Calu3 (cell line): ENCODE results near the gene MRPL54. TPM values are rescaled to one million over a fixed set of nuclear protein-coding genes. Genes with fewer than 3 reads are reported as not detected.
"Not testable (repeated sequence)": the region's sequence is repeated elsewhere in the genome, so short reads cannot be mapped to it uniquely, and the experiment has no call there.

Experiments
- BruUV-seq: library from RNA; stranded (reverse); fragments of 400-500 nt; replicated peaks from 2 replicates; lab custom pipeline; 2021; lab: Mats Ljungman, UMichigan
- CTCF ChIA-PET: fragments of 300-600 bp; sonication (Branson Sonifier 250); formaldehyde crosslinking; loops from one replicate; lab custom pipeline; 2022; ENCODE audit warnings: antibody characterized with exemption; lab: Charles Lee
- DNase-seq: peaks from one replicate; pipeline ENCODE4 v3.0.0; 2022
- H3K27ac Mint-ChIP-seq: one replicate; pipeline ENCODE4 v1.8.0; 2022; ENCODE audit warnings: mixed read lengths; ENCODE audit not compliant: unreplicated experiment
- H3K27me3 Mint-ChIP-seq: one replicate; pipeline ENCODE4 v1.8.0; 2022; ENCODE audit warnings: mixed read lengths; ENCODE audit not compliant: unreplicated experiment
- H3K36me3 Mint-ChIP-seq: one replicate; pipeline ENCODE4 v1.8.0; 2022; ENCODE audit warnings: mild to moderate bottlenecking, moderate library complexity, mixed read lengths; ENCODE audit not compliant: insufficient read depth, unreplicated experiment
- H3K4me1 Mint-ChIP-seq: one replicate; pipeline ENCODE4 v1.8.0; 2022; ENCODE audit warnings: mild to moderate bottlenecking, low read depth, mixed read lengths; ENCODE audit not compliant: unreplicated experiment
- H3K4me3 Mint-ChIP-seq: one replicate; pipeline ENCODE4 v1.8.0; 2022; ENCODE audit warnings: mild to moderate bottlenecking, low read depth, moderate library complexity, mixed read lengths; ENCODE audit not compliant: unreplicated experiment
- H3K9me3 Mint-ChIP-seq: one replicate; pipeline ENCODE4 v1.8.0; 2022; ENCODE audit warnings: low read depth, mixed read lengths; ENCODE audit not compliant: unreplicated experiment
- intact Hi-C: fragments of 100-400 bp; cut with micrococcal nuclease; formaldehyde crosslinking; loops from one replicate; pipeline ENCODE4 v1.10.0; 2022; ENCODE audit not compliant: unreplicated experiment
- total RNA-seq: library from RNA; stranded (reverse); gene quantifications from 2 replicates; pipeline ENCODE4 v1.2.3, GENCODE V29; 2022
- TF ChIP-seq, protein P1 (sequence below): fragments of 200-600 bp; IDR thresholded peaks from one replicate; pipeline ENCODE4 v1.8.0; 2022; ENCODE audit warnings: antibody characterized with exemption; ENCODE audit not compliant: unreplicated experiment

Gene MRPL54
- total RNA-seq, 1 experiment from 2014 or later, result 26.1 TPM

DNA sequence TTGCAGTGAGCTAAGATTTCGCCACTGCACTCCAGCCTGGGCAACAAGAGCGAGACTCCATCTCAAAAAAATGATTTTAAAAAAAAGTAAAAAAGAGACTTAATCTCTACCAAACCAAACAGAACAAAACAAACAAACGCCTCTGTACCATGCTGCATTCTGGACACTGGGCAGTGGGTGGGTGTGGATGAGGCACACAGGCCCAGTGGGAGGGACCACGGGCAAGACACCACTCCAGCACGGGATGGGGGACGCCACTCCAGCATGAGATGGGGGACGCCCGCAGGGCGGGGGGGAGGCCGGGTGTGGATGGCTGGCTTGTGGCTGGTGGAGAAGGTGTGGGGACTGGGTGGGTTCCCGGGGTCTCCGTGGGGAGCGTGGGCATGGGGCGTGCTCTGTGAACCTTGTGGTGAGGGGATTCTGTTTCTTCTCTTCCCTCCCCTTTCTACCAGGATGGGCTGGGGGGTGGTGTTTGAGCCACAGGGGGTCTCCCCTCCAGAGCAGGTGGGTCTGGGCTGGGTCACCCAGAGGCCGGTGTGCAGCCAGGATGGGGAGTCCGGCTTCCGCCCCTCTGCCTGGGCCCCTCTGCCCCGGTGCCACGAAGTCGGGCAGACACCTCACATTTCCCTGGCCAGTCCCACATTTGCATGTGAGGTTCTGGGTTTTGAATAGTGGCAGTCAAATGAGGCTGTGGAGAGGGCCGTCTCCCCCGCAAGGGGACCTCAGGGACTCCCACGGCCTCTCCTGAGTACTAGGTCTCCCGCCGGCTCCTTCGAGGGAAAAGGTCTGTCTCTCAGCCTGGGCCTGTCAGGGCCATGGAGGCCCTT lies 47.6 kb downstream of the MRPL54 start:
- intact Hi-C loops, result no loop called here
- DNase-seq, result no peak
- H3K27me3 Mint-ChIP-seq, result no peaks in the 10 kb centered on the region
- no peak overlapping the region for H3K27ac Mint-ChIP-seq
- CTCF ChIA-PET, result no interaction called here
- H3K36me3 Mint-ChIP-seq, result no peaks in the 10 kb centered on the region
- no peak overlapping the region for H3K4me3 Mint-ChIP-seq
- no peaks in the 10 kb centered on the region for H3K4me1 Mint-ChIP-seq
- TF ChIP-seq, protein P1, sequence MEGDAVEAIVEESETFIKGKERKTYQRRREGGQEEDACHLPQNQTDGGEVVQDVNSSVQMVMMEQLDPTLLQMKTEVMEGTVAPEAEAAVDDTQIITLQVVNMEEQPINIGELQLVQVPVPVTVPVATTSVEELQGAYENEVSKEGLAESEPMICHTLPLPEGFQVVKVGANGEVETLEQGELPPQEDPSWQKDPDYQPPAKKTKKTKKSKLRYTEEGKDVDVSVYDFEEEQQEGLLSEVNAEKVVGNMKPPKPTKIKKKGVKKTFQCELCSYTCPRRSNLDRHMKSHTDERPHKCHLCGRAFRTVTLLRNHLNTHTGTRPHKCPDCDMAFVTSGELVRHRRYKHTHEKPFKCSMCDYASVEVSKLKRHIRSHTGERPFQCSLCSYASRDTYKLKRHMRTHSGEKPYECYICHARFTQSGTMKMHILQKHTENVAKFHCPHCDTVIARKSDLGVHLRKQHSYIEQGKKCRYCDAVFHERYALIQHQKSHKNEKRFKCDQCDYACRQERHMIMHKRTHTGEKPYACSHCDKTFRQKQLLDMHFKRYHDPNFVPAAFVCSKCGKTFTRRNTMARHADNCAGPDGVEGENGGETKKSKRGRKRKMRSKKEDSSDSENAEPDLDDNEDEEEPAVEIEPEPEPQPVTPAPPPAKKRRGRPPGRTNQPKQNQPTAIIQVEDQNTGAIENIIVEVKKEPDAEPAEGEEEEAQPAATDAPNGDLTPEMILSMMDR, result no peak
- H3K9me3 Mint-ChIP-seq, result no peaks in the 10 kb centered on the region
- no TSS peak for BruUV-seq

DNA sequence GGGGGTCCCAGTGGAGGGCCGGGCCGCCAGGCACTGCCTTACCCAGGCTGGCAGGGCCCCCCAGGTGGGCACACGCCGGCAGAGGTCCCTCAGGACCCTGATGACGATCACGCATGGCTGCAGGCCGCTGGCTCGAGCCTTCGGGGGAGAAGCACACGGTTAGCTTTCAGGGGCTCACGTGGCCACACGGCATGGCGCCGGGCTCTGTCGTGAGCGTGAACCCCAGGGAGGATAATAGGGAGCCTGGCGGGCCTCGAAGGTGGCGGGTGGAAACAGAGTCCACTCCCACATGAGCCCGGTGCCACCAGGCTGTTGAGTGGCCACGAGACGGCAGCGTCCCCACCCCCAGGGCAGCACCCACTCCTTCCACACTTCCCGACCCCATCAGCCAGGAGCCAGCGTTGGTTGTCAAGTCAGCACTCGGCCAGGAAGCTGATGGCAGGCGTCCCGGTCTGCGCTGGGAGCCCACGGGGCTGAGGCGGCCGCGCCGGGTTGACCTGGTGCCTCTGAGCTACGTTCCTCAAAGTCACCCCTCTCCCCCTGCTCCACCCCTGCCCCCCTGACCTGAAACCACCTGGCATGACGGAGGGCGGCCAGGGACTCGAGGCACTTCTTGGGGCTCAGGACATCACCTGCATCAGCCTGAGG lies 48.4 kb downstream of the MRPL54 start:
- CTCF ChIA-PET, result no interaction called here
- BruUV-seq, result no TSS peak
- Mint-ChIP-seq H3K4me1 (no peaks in the 10 kb centered on the region), H3K9me3 (no peaks in the 10 kb centered on the region), H3K36me3 (no peaks in the 10 kb centered on the region), H3K27me3 (no peaks in the 10 kb centered on the region), H3K4me3 (no peak overlapping the region), H3K27ac (no peak overlapping the region)
- TF ChIP-seq, protein P1, result no peak
- DNase-seq, result no peak
- intact Hi-C loops, result no loop called here

DNA sequence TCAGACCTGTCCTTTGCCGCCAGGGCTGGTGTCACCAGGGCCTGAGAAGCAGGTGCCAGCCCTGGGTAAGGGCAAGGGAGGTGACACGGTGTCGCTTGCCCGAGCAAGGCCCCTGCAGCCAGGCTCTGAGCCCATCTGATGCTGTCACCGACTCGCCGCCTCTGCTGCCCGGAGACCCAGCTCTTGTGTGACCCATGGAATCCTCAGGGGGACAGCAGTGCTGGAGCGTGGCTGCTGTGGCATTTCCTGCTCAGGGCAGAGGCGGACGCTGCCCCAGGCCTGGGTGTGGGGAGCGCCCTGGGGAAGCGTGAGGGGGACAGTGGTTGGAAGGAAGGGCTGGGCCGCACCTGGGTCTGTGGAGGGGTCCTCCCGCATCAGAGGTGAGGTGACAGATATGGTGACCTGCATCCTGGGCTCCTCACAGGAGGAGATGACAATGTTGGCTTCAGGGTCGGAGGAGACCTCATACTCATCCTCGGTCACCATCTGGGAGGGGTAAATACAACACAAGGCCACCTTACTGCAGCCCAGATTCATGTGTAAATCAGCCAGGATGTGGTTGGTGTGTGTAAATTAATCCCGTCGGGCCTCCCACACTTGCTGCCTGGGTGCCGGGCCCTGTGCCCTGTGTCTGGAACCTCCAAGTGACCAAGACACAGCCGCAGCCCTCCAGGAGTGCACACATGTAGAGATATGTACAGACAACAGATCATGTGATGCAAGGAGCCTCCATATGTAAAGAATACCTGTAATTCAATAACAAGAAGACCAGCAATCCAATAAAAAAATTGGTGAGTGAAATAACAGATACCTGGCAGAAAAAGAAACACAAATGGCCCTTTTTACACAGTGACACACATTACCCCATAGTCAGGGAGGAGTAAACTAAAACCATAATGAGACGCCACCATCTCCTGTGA lies 51.3 kb downstream of the MRPL54 start:
- CTCF ChIA-PET, result interaction anchor here (0.6 kb wide), 1 partner anchor 8 kb away, joined by 3 read pairs; no protein-coding TSS in a partner anchor
- H3K9me3 Mint-ChIP-seq, result no peaks in the 10 kb centered on the region
- no peaks in the 10 kb centered on the region for H3K36me3 Mint-ChIP-seq
- intact Hi-C loops, result no loop called here
- H3K4me3 Mint-ChIP-seq, result no peak overlapping the region
- TF ChIP-seq, protein P1, result no peak
- H3K4me1 Mint-ChIP-seq, result no peaks in the 10 kb centered on the region
- H3K27ac Mint-ChIP-seq, result no peak overlapping the region
- DNase-seq, result no peak
- BruUV-seq, result no TSS peak
- peaks cover 13% of the 10 kb centered on the region for H3K27me3 Mint-ChIP-seq

DNA sequence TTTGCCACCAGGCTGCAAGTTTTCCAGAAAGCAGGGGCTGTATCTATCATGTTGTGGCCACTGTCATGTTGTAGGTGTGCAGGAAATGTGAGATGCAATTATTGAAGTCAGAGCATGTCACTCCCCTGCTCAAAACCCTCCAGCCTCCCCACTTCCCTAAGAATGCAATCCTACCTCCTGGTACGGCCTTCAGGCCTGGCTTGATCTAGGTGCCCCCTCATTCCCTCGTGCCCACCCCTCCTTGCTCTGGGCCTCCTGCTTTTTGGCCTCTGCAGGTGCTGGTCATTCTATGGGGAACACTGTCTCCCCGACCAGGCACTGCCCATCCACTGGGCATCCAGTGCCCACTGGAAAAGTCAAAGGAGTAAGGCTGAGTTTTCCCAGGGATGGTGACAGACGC lies 52.2 kb downstream of the MRPL54 start:
- DNase-seq, result no peak
- no peaks in the 10 kb centered on the region for H3K9me3 Mint-ChIP-seq
- CTCF ChIA-PET, result no interaction called here
- H3K4me1 Mint-ChIP-seq, result no peaks in the 10 kb centered on the region
- H3K4me3 Mint-ChIP-seq, result no peak overlapping the region
- intact Hi-C loops, result no loop called here
- TF ChIP-seq, protein P1, result no peak
- no TSS peak for BruUV-seq
- H3K27me3 Mint-ChIP-seq, result peaks cover 13% of the 10 kb centered on the region
- no peaks in the 10 kb centered on the region for H3K36me3 Mint-ChIP-seq
- H3K27ac Mint-ChIP-seq, result no peak overlapping the region

DNA sequence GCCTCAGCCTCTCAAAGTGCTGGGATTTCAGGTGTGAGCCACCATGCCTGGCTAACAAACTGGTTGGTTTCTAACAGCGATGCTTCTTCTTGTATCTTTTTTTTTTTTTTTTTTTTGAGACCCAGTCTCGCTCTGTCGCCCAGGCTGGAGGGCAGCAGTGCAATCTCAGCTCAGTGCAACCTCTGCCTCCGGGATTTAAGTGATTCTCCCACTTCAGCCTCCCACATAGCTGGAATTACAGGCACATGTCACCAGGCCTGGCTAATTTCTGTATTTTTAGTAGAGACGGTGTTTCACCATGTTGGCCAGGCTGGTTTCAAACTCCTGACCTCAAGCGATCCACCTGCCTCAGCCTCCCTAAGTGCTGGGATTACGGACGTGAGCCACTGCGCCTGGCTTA lies 53.7 kb downstream of the MRPL54 start:
- H3K27me3 Mint-ChIP-seq, result peaks cover 13% of the 10 kb centered on the region
- DNase-seq, CTCF ChIA-PET, H3K27ac Mint-ChIP-seq, H3K4me3 Mint-ChIP-seq, H3K9me3 Mint-ChIP-seq, H3K36me3 Mint-ChIP-seq, BruUV-seq, intact Hi-C loops, H3K4me1 Mint-ChIP-seq: not testable (repeated sequence)
